B cell (primary cell): ENCODE measurements around the gene SCMH1. TPM values are rescaled to one million over a fixed set of nuclear protein-coding genes. Genes with fewer than 3 reads are reported as not detected.

ENCODE experiments used
- ATAC-seq: fragments of 200-7000 bp; cut with Tn5 transposase; one replicate; pipeline ENCODE4 v1.10.0; 2021; ENCODE audit warnings: low read depth, mild to moderate bottlenecking, moderate number of reproducible peaks, moderate library complexity
- CTCF ChIA-PET: fragments of 350-600 bp; sonication (Branson Sonifier 250); formaldehyde crosslinking; loops from one replicate; lab custom pipeline; 2021; ENCODE audit warnings: antibody characterized with exemption, inconsistent platforms; lab: Charles Lee
- POLR2A ChIA-PET: fragments of 350-600 bp; sonication (Branson Sonifier 250); formaldehyde crosslinking; loops from one replicate; lab custom pipeline; 2021; ENCODE audit warnings: antibody characterized with exemption; lab: Charles Lee
- DNase-seq: peaks from one replicate; pipeline ENCODE4 v3.0.0; 2013
- H2AFZ ChIP-seq: 2 replicates; pipeline ENCODE4 v1.6.1; 2012; ENCODE audit warnings: mild to moderate bottlenecking, low read depth, low read length; ENCODE audit not compliant: insufficient read depth, poor library complexity, severe bottlenecking
- H3K27ac ChIP-seq, 2 donors: 1 replicate in 1 of 2; 2 replicates in 1 of 2; pipeline ENCODE4 v1.5.1; 2012 to 2013; ENCODE audit warnings: low read length in 2 of 2, mild to moderate bottlenecking in 2 of 2, moderate library complexity in 1 of 2
- H3K27me3 ChIP-seq, 4 experiments: fragments of 200-600 bp in 1 of 4; sonication (generic) in 1 of 4; replicated peaks in 1 of 4; 1 replicate in 2 of 4; 2 replicates in 2 of 4; pipeline versions ENCODE4 v1.6.1 to v1.7.0; 2013 to 2016; ENCODE audit warnings: low read length in 3 of 4, mild to moderate bottlenecking in 2 of 4, mixed read lengths in 1 of 4, moderate library complexity in 1 of 4; ENCODE audit not compliant: insufficient read depth in 4 of 4, control insufficient read depth in 3 of 4; ENCODE audit errors: control extremely low read depth in 1 of 4
- H3K36me3 ChIP-seq, 2 experiments: replicated peaks in 1 of 2; 1 replicate in 1 of 2; 2 replicates in 1 of 2; pipeline versions ENCODE4 v1.6.1 to v1.7.1; 2013; ENCODE audit warnings: low read length in 1 of 2; ENCODE audit not compliant: insufficient read depth in 2 of 2, control insufficient read depth in 1 of 2; ENCODE audit errors: control extremely low read depth in 1 of 2, extremely low read depth in 1 of 2
- H3K4me1 ChIP-seq, 2 donors: fragments of 200-600 bp in 1 of 2; sonication (generic) in 1 of 2; 1 replicate in 1 of 2; 2 replicates in 1 of 2; pipeline versions ENCODE4 v1.5.1 to v1.6.1; 2013 to 2017; ENCODE audit warnings: low read length in 2 of 2; ENCODE audit not compliant: control insufficient read depth in 2 of 2, insufficient read depth in 2 of 2
- H3K4me2 ChIP-seq: replicated peaks from 2 replicates; pipeline ENCODE3; 2012; ENCODE audit warnings: mild to moderate bottlenecking, low read depth, low read length; ENCODE audit not compliant: poor library complexity, severe bottlenecking
- H3K4me3 ChIP-seq, 5 experiments: fragments of 200-600 bp in 1 of 5; sonication (generic) in 1 of 5; 1 replicate in 3 of 5; 2 replicates in 2 of 5; pipeline versions ENCODE4 v1.5.1 to v1.7.0; 2011 to 2016; ENCODE audit warnings: low read length in 4 of 5, mild to moderate bottlenecking in 4 of 5, low read depth in 2 of 5, control low read depth in 1 of 5, moderate library complexity in 1 of 5; ENCODE audit not compliant: insufficient read depth in 1 of 5; ENCODE audit errors: control extremely low read depth in 1 of 5, extremely low read depth in 1 of 5
- H3K79me2 ChIP-seq: fragments of 200-600 bp; sonication (generic); one replicate; pipeline ENCODE4 v1.6.0; 2016; ENCODE audit warnings: low read length; ENCODE audit not compliant: control insufficient read depth, insufficient read depth
- H3K9ac ChIP-seq: fragments of 200-600 bp; sonication (generic); 2 replicates; pipeline ENCODE4 v1.6.1; 2017; ENCODE audit warnings: mild to moderate bottlenecking, low read length, moderate library complexity
- H3K9me3 ChIP-seq, 3 donors: one replicate each; pipeline versions ENCODE4 v1.6.1 to v1.7.1; 2013; ENCODE audit warnings: low read length in 2 of 3; ENCODE audit not compliant: control insufficient read depth in 2 of 3, insufficient read depth in 1 of 3; ENCODE audit errors: control extremely low read depth in 1 of 3
- H4K20me1 ChIP-seq: 2 replicates; pipeline ENCODE4 v1.6.0; 2012; ENCODE audit warnings: mild to moderate bottlenecking, low read length; ENCODE audit not compliant: insufficient read depth, control insufficient read depth, poor library complexity, severe bottlenecking
- H3K27ac Mint-ChIP-seq: one replicate; pipeline ENCODE4 v1.8.0; 2021; ENCODE audit warnings: mixed read lengths
- H3K27me3 Mint-ChIP-seq: one replicate; pipeline ENCODE4 v1.8.0; 2021; ENCODE audit warnings: mixed read lengths
- H3K4me1 Mint-ChIP-seq: one replicate; pipeline ENCODE4 v1.8.0; 2021; ENCODE audit warnings: mixed read lengths
- H3K4me3 Mint-ChIP-seq: one replicate; pipeline ENCODE4 v1.8.0; 2021; ENCODE audit warnings: mixed read lengths
- H3K9me3 Mint-ChIP-seq: one replicate; pipeline ENCODE4 v1.8.0; 2022; ENCODE audit warnings: mixed read lengths; ENCODE audit not compliant: insufficient read depth
- EZH2 ChIP-seq: IDR thresholded peaks from 2 replicates; pipeline ENCODE4 v1.6.1; 2012; ENCODE audit warnings: borderline replicate concordance, low read depth, mild to moderate bottlenecking, moderate library complexity, low read length; ENCODE audit not compliant: insufficient read depth, poor library complexity, severe bottlenecking
- WGBS: methylation state at CpG from one replicate; pipeline ENCODE4 v1.1.5; 2013; ENCODE audit warnings: missing lambda C conversion rate; ENCODE audit not compliant: insufficient coverage; 5-methylcytosine and 5-hydroxymethylcytosine counted together
- intact Hi-C: fragments of 100-400 bp; cut with micrococcal nuclease; formaldehyde crosslinking; loops from one replicate; pipeline ENCODE4 v1.10.0; 2022
- polyA plus RNA-seq: library from polyadenylated mRNA; depleted of rRNA; stranded (reverse); fragments of >200 nt; gene quantifications from 2 replicates; pipeline ENCODE4 v1.2.3, GENCODE V29; 2012
- total RNA-seq, 2 donors: library from RNA; stranded (reverse); fragments of 120-200 nt in 1 of 2; gene quantifications; 1 replicate in 1 of 2; 2 replicates in 1 of 2; pipeline versions ENCODE4 v1.2.3 to v1.2.4, GENCODE V29; 2013 to 2022
- TF ChIP-seq, protein P1 (sequence below): fragments of 200-600 bp; IDR thresholded peaks from one replicate; pipeline ENCODE4 v1.8.0; 2022; ENCODE audit warnings: antibody characterized with exemption, mild to moderate bottlenecking

The SCMH1 gene
- total and polyA plus RNA-seq, 2 donors (not counting 1 experiment from before 2014, with no cell fraction given) = 29.4 to 33.3 TPM

DNA sequence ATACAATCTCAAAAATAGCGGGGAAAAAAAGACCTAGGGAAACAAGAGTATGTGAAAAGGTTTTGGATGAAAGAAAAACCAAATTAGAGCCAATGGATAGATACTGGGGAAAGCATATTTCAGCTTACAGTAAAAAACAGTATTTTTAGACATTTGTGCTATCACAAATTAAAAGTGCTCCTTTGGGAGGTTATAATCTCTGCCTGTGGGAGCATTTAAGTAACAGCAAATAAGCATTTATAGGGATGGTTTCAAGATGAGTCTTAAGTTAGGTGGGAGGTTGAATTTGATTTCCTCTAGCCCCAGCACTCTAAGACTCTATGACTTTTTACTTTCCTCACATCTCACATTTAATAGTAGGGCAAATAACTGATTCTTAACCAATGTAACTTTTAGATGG lies 141.0 kb downstream of the SCMH1 start:
- TF ChIP-seq, protein P1, sequence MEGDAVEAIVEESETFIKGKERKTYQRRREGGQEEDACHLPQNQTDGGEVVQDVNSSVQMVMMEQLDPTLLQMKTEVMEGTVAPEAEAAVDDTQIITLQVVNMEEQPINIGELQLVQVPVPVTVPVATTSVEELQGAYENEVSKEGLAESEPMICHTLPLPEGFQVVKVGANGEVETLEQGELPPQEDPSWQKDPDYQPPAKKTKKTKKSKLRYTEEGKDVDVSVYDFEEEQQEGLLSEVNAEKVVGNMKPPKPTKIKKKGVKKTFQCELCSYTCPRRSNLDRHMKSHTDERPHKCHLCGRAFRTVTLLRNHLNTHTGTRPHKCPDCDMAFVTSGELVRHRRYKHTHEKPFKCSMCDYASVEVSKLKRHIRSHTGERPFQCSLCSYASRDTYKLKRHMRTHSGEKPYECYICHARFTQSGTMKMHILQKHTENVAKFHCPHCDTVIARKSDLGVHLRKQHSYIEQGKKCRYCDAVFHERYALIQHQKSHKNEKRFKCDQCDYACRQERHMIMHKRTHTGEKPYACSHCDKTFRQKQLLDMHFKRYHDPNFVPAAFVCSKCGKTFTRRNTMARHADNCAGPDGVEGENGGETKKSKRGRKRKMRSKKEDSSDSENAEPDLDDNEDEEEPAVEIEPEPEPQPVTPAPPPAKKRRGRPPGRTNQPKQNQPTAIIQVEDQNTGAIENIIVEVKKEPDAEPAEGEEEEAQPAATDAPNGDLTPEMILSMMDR = no peak
- TF ChIP-seq EZH2 = no peak
- peaks cover 39% of the 10 kb centered on the region for H3K4me1 Mint-ChIP-seq
- H3K27me3 ChIP-seq = no peaks in the 10 kb centered on the region

DNA sequence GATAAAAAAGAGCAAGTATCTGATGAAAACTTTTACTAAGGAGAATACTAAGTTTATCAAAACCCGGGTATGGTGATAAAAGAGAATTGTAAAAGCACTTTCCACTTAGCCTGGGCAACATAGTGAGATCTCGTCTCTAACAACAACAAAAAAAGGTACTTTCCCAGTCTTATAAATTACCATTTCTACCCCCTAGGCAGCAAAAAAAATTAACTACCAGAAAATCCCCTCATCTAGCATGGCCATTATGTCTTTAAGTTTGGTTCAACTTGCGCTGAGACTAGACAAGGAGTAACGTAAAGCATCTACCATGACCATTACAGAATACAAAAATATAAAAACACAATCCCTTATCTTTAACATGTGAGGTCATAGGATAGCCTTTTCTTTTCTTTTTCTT lies 141.9 kb downstream of the SCMH1 start:
- CTCF ChIA-PET = no interaction called here
- H3K9me3 Mint-ChIP-seq = no peaks in the 10 kb centered on the region
- WGBS = no CpG with 5 or more reads among the region's 4 CpGs
- peaks cover 34% of the 10 kb centered on the region for H3K4me1 Mint-ChIP-seq
- no peaks in the 10 kb centered on the region for H3K27me3 Mint-ChIP-seq
- no peaks in the 10 kb centered on the region for H3K9me3 ChIP-seq
- H3K27me3 ChIP-seq = no peaks in the 10 kb centered on the region
- intact Hi-C loops = no loop called here
- no peak overlapping the region for H3K9ac ChIP-seq
- no peak overlapping the region for H3K4me3 Mint-ChIP-seq
- no peak overlapping the region for H3K4me2 ChIP-seq
- TF ChIP-seq, protein P1 = no peak
- H3K4me3 ChIP-seq = no peak overlapping the region
- H2AFZ ChIP-seq = no peak overlapping the region
- H3K36me3 ChIP-seq = peaks cover 0 to 2% of the 10 kb centered on the region in 2 experiments
- no peaks in the 10 kb centered on the region for H3K79me2 ChIP-seq
- ATAC-seq (no peak), DNase-seq (no peak)
- POLR2A ChIA-PET = no interaction called here
- H3K4me1 ChIP-seq = peaks cover 20 to 25% of the 10 kb centered on the region in 2 donors
- no peaks in the 10 kb centered on the region for H4K20me1 ChIP-seq
- no peak overlapping the region for H3K27ac ChIP-seq
- H3K27ac Mint-ChIP-seq = no peak overlapping the region

More for the DNA sequence above, 141.0 kb downstream of the SCMH1 start:
- no CpG with 5 or more reads among the region's 1 CpG for WGBS
- ChIA-PET CTCF (no interaction called here), POLR2A (no interaction called here)
- intact Hi-C loops = no loop called here
- H3K4me1 ChIP-seq = peaks cover 20 to 25% of the 10 kb centered on the region in 2 donors
- no peaks in the 10 kb centered on the region for H3K79me2 ChIP-seq
- no peak overlapping the region for H2AFZ ChIP-seq
- no peak for ATAC-seq
- no peak overlapping the region for H3K27ac ChIP-seq
- H3K9me3 ChIP-seq = peaks cover 0 to 2% (median 0%) of the 10 kb centered on the region in 3 donors
- H3K9me3 Mint-ChIP-seq = no peaks in the 10 kb centered on the region
- no peak overlapping the region for H3K9ac ChIP-seq
- no peak overlapping the region for H3K27ac Mint-ChIP-seq
- peaks cover 0 to 2% of the 10 kb centered on the region in 2 experiments for H3K36me3 ChIP-seq
- no peak for DNase-seq
- no peak overlapping the region for H3K4me3 Mint-ChIP-seq
- H3K4me3 ChIP-seq = no peak overlapping the region
- no peaks in the 10 kb centered on the region for H4K20me1 ChIP-seq
- no peak overlapping the region for H3K4me2 ChIP-seq
- H3K27me3 Mint-ChIP-seq = no peaks in the 10 kb centered on the region
